GM23338 (cell line): Measurements from ENCODE around the gene BRD2. TPM values are rescaled to one million over a fixed set of nuclear protein-coding genes. Genes with fewer than 3 reads are reported as not detected.

ENCODE experiments used
- ATAC-seq: fragments of 200-7000 bp; cut with Tn5 transposase; 3 replicates; pipeline ENCODE4 v1.9.1; 2020
- DNase-seq: peaks from one replicate; pipeline ENCODE4 v3.0.0-alpha.2; 2015; ENCODE audit warnings: low spot score
- H2AFZ ChIP-seq: fragments of 200-600 bp; sonication (generic); 2 replicates; pipeline ENCODE4 v1.8.0; 2016; ENCODE audit warnings: antibody characterized with exemption, mild to moderate bottlenecking, moderate library complexity
- H3F3A ChIP-seq: fragments of 200-600 bp; sonication (generic); replicated peaks from 2 replicates; pipeline ENCODE4 v1.8.0; 2017; ENCODE audit warnings: antibody characterized with exemption, mixed run types, low read depth
- H3K27ac ChIP-seq: fragments of 200-600 bp; sonication (generic); 2 replicates; pipeline ENCODE4 v1.6.1; 2016; ENCODE audit warnings: low read depth
- H3K27me3 ChIP-seq: fragments of 200-600 bp; sonication (generic); 2 replicates; pipeline ENCODE4 v1.8.0; 2016; ENCODE audit warnings: mild to moderate bottlenecking, mixed run types, moderate library complexity; ENCODE audit not compliant: insufficient read depth
- H3K36me3 ChIP-seq: fragments of 200-600 bp; sonication (generic); 2 replicates; pipeline ENCODE4 v1.8.0; 2016; ENCODE audit warnings: mild to moderate bottlenecking; ENCODE audit not compliant: insufficient read depth
- H3K4me1 ChIP-seq: fragments of 200-600 bp; sonication (generic); 2 replicates; pipeline ENCODE4 v1.8.0; 2016; ENCODE audit warnings: mild to moderate bottlenecking, moderate library complexity; ENCODE audit not compliant: insufficient read depth
- H3K4me2 ChIP-seq: fragments of 200-600 bp; sonication (generic); 2 replicates; pipeline ENCODE4 v1.7.1; 2017; ENCODE audit warnings: mixed run types
- H3K4me3 ChIP-seq: fragments of 200-600 bp; sonication (generic); 2 replicates; pipeline ENCODE4 v1.6.1; 2016; ENCODE audit warnings: mixed run types
- H3K79me2 ChIP-seq: fragments of 200-600 bp; sonication (generic); replicated peaks from 2 replicates; pipeline ENCODE4 v1.8.0; 2017; ENCODE audit warnings: mild to moderate bottlenecking; ENCODE audit not compliant: insufficient read depth
- H3K9me2 ChIP-seq: fragments of 200-600 bp; sonication (generic); 2 replicates; pipeline ENCODE4 v1.8.0; 2017; ENCODE audit not compliant: insufficient read depth
- H4K20me1 ChIP-seq: fragments of 200-600 bp; sonication (generic); replicated peaks from 2 replicates; pipeline ENCODE4 v1.8.0; 2017; ENCODE audit warnings: mild to moderate bottlenecking; ENCODE audit not compliant: insufficient read depth
- H3K27ac Mint-ChIP-seq: 2 replicates; pipeline ENCODE4 v1.8.0; 2020; ENCODE audit warnings: inconsistent platforms, mild to moderate bottlenecking, moderate library complexity, mixed read lengths
- H3K27me3 Mint-ChIP-seq: 3 replicates; pipeline ENCODE4 v1.8.0; 2022; ENCODE audit warnings: low read depth, mild to moderate bottlenecking, moderate library complexity, mixed read lengths, inconsistent platforms; ENCODE audit not compliant: insufficient read depth, poor library complexity
- H3K36me3 Mint-ChIP-seq: 3 replicates; pipeline ENCODE4 v1.8.0; 2021; ENCODE audit warnings: low read depth, mild to moderate bottlenecking, inconsistent platforms, moderate library complexity, mixed read lengths
- H3K4me1 Mint-ChIP-seq: 3 replicates; pipeline ENCODE4 v1.8.0; 2020; ENCODE audit warnings: mild to moderate bottlenecking, inconsistent platforms, mixed read lengths
- H3K4me3 Mint-ChIP-seq: 3 replicates; pipeline ENCODE4 v1.8.0; 2021; ENCODE audit warnings: moderate library complexity, mild to moderate bottlenecking, inconsistent platforms, mixed read lengths
- H3K9me3 Mint-ChIP-seq: 3 replicates; pipeline ENCODE4 v1.8.0; 2020; ENCODE audit warnings: moderate library complexity, mild to moderate bottlenecking, inconsistent platforms, mixed read lengths
- EZH2phosphoT487 ChIP-seq: fragments of 200-600 bp; sonication (generic); IDR thresholded peaks from one replicate; pipeline ENCODE4 v1.8.1; 2018; ENCODE audit warnings: antibody characterized with exemption; ENCODE audit not compliant: unreplicated experiment
- polyA plus RNA-seq: library from polyadenylated mRNA; unstranded; fragments of >200 nt; fragmentation: Nextera tagmentation; extraction: Ambion mirVana; gene quantifications from 2 replicates; pipeline ENCODE4 v1.2.1, GENCODE V29; 2016
- total RNA-seq: library from RNA; depleted of rRNA; stranded (reverse); fragments of >200 nt; shearing (Covaris generic); gene quantifications from 2 replicates; pipeline ENCODE4 v1.2.3, GENCODE V29; 2014
- TF ChIP-seq, protein P1 (sequence below), 2 experiments: fragments of 200-600 bp in 1 of 2; sonication (generic) in 1 of 2; conservative IDR thresholded peaks; 2 replicates each; pipeline versions ENCODE4 v1.5.1 to v1.6.1; 2016 to 2017; ENCODE audit warnings: antibody characterized with exemption in 2 of 2, low read depth in 2 of 2, mild to moderate bottlenecking in 2 of 2, moderate library complexity in 1 of 2
- TF ChIP-seq, protein P2 (sequence below): fragments of 250-450 bp; sonication (Bioruptor Pico); IDR thresholded peaks from 2 replicates; pipeline ENCODE4 v1.5.0; 2020; ENCODE audit warnings: mild to moderate bottlenecking, moderate library complexity
- TF ChIP-seq, protein P3 (sequence below): IDR thresholded peaks from 2 replicates; pipeline ENCODE4 v1.6.1; 2016; ENCODE audit warnings: antibody characterized with exemption

The BRD2 gene
- total and polyA plus RNA-seq, 2 experiments from 2014 or later = 84.9 to 169 TPM

DNA sequence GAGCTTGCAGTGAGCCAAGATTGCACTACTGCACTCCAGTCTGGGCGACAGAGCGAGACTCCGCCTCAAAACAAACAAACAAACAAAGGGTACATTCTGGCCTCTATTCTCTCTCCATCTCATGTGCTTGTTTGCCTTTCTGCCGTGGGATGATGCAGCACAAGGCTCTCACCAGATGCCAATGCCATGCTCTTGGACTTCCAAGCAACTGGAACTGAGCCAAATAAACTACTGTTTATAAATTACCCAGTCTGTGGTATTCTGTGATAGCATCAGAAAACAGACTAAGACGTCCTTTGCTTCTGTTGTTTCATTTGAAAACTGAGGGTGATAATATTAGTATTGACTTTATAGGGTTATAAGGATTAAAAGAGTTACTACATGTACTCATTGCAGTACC is 3.6 kb upstream of the BRD2 start:
- H3K4me3 Mint-ChIP-seq = no peak overlapping the region
- peaks cover 6% of the 10 kb centered on the region for H3K36me3 Mint-ChIP-seq
- no peak for DNase-seq
- H3K36me3 ChIP-seq = no peaks in the 10 kb centered on the region
- H3K79me2 ChIP-seq = peaks cover 21% of the 10 kb centered on the region
- H3K27ac Mint-ChIP-seq = no peak overlapping the region
- no peaks in the 10 kb centered on the region for H3K9me2 ChIP-seq
- peaks cover 9% of the 10 kb centered on the region for H3F3A ChIP-seq
- no peak overlapping the region for H3K4me3 ChIP-seq
- no peak for ATAC-seq
- H3K4me1 ChIP-seq = peaks cover 5% of the 10 kb centered on the region; the same call in 1 of the 2 replicates
- no peak overlapping the region for H3K27ac ChIP-seq
- H3K4me2 ChIP-seq = no peak overlapping the region
- H4K20me1 ChIP-seq = no peaks in the 10 kb centered on the region; the same call in none of the 2 replicates
- peaks cover 11% of the 10 kb centered on the region for H3K4me1 Mint-ChIP-seq
- H3K9me3 Mint-ChIP-seq = no peaks in the 10 kb centered on the region
- no peaks in the 10 kb centered on the region for H3K27me3 ChIP-seq
- TF ChIP-seq, protein P1, sequence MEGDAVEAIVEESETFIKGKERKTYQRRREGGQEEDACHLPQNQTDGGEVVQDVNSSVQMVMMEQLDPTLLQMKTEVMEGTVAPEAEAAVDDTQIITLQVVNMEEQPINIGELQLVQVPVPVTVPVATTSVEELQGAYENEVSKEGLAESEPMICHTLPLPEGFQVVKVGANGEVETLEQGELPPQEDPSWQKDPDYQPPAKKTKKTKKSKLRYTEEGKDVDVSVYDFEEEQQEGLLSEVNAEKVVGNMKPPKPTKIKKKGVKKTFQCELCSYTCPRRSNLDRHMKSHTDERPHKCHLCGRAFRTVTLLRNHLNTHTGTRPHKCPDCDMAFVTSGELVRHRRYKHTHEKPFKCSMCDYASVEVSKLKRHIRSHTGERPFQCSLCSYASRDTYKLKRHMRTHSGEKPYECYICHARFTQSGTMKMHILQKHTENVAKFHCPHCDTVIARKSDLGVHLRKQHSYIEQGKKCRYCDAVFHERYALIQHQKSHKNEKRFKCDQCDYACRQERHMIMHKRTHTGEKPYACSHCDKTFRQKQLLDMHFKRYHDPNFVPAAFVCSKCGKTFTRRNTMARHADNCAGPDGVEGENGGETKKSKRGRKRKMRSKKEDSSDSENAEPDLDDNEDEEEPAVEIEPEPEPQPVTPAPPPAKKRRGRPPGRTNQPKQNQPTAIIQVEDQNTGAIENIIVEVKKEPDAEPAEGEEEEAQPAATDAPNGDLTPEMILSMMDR (conservative IDR thresholded peaks at IDR 0.05; ENCODE audit: low read depth in 2 of 2) = no peak
- TF ChIP-seq, protein P2, sequence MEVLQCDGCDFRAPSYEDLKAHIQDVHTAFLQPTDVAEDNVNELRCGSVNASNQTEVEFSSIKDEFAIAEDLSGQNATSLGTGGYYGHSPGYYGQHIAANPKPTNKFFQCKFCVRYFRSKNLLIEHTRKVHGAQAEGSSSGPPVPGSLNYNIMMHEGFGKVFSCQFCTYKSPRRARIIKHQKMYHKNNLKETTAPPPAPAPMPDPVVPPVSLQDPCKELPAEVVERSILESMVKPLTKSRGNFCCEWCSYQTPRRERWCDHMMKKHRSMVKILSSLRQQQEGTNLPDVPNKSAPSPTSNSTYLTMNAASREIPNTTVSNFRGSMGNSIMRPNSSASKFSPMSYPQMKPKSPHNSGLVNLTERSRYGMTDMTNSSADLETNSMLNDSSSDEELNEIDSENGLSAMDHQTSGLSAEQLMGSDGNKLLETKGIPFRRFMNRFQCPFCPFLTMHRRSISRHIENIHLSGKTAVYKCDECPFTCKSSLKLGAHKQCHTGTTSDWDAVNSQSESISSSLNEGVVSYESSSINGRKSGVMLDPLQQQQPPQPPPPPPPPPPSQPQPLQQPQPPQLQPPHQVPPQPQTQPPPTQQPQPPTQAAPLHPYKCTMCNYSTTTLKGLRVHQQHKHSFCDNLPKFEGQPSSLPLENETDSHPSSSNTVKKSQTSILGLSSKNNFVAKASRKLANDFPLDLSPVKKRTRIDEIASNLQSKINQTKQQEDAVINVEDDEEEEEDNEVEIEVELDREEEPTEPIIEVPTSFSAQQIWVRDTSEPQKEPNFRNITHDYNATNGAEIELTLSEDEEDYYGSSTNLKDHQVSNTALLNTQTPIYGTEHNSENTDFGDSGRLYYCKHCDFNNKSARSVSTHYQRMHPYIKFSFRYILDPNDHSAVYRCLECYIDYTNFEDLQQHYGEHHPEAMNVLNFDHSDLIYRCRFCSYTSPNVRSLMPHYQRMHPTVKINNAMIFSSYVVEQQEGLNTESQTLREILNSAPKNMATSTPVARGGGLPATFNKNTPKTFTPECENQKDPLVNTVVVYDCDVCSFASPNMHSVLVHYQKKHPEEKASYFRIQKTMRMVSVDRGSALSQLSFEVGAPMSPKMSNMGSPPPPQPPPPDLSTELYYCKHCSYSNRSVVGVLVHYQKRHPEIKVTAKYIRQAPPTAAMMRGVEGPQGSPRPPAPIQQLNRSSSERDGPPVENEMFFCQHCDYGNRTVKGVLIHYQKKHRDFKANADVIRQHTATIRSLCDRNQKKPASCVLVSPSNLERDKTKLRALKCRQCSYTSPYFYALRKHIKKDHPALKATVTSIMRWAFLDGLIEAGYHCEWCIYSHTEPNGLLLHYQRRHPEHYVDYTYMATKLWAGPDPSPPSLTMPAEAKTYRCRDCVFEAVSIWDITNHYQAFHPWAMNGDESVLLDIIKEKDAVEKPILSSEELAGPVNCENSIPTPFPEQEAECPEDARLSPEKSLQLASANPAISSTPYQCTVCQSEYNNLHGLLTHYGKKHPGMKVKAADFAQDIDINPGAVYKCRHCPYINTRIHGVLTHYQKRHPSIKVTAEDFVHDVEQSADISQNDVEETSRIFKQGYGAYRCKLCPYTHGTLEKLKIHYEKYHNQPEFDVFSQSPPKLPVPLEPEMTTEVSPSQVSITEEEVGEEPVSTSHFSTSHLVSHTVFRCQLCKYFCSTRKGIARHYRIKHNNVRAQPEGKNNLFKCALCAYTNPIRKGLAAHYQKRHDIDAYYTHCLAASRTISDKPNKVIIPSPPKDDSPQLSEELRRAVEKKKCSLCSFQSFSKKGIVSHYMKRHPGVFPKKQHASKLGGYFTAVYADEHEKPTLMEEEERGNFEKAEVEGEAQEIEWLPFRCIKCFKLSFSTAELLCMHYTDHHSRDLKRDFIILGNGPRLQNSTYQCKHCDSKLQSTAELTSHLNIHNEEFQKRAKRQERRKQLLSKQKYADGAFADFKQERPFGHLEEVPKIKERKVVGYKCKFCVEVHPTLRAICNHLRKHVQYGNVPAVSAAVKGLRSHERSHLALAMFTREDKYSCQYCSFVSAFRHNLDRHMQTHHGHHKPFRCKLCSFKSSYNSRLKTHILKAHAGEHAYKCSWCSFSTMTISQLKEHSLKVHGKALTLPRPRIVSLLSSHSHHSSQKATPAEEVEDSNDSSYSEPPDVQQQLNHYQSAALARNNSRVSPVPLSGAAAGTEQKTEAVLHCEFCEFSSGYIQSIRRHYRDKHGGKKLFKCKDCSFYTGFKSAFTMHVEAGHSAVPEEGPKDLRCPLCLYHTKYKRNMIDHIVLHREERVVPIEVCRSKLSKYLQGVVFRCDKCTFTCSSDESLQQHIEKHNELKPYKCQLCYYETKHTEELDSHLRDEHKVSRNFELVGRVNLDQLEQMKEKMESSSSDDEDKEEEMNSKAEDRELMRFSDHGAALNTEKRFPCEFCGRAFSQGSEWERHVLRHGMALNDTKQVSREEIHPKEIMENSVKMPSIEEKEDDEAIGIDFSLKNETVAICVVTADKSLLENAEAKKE (CRISPR knock-in tag) = no peak
- TF ChIP-seq, protein P3, sequence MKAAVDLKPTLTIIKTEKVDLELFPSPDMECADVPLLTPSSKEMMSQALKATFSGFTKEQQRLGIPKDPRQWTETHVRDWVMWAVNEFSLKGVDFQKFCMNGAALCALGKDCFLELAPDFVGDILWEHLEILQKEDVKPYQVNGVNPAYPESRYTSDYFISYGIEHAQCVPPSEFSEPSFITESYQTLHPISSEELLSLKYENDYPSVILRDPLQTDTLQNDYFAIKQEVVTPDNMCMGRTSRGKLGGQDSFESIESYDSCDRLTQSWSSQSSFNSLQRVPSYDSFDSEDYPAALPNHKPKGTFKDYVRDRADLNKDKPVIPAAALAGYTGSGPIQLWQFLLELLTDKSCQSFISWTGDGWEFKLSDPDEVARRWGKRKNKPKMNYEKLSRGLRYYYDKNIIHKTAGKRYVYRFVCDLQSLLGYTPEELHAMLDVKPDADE = no peak
- no peak for TF ChIP-seq EZH2phosphoT487
- no peak overlapping the region for H2AFZ ChIP-seq
- H3K27me3 Mint-ChIP-seq = peaks cover 5% of the 10 kb centered on the region
